C4-2B (cell line): Measurements from ENCODE around the gene ADD1.

Source experiments
- ZFX ChIP-seq: fragments of 450-650 bp; IDR thresholded peaks from 2 replicates; pipeline ENCODE4 v1.6.1; 2017
- TF ChIP-seq, protein P1 (sequence below): fragments of 450-650 bp; conservative IDR thresholded peaks from 2 replicates; pipeline ENCODE4 v1.5.1; 2017; ENCODE audit warnings: mild to moderate bottlenecking

- TF ChIP-seq, protein P1, sequence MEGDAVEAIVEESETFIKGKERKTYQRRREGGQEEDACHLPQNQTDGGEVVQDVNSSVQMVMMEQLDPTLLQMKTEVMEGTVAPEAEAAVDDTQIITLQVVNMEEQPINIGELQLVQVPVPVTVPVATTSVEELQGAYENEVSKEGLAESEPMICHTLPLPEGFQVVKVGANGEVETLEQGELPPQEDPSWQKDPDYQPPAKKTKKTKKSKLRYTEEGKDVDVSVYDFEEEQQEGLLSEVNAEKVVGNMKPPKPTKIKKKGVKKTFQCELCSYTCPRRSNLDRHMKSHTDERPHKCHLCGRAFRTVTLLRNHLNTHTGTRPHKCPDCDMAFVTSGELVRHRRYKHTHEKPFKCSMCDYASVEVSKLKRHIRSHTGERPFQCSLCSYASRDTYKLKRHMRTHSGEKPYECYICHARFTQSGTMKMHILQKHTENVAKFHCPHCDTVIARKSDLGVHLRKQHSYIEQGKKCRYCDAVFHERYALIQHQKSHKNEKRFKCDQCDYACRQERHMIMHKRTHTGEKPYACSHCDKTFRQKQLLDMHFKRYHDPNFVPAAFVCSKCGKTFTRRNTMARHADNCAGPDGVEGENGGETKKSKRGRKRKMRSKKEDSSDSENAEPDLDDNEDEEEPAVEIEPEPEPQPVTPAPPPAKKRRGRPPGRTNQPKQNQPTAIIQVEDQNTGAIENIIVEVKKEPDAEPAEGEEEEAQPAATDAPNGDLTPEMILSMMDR, result no peak
- no peak for TF ChIP-seq ZFX
Measured at GRCh38 chr4:2946812-2947600, 103.4 kb downstream of the ADD1 start.
